ENCODE data around the gene INVS. TPM values are rescaled to one million over a fixed set of nuclear protein-coding genes. Genes with fewer than 3 reads are reported as not detected.

Gene INVS
- total and polyA plus RNA-seq, 3 donors from 2014 or later = 13.3 to 37.1 (median 31.7) TPM

- no peak for DNase-seq
- Histone ChIP-seq H3K36me3 (ENCODE audit: low read depth, missing control alignments) (no peaks in the 10 kb centered on the region), H3K27me3 (no peaks in the 10 kb centered on the region), H3K9me3 (no peaks in the 10 kb centered on the region), H3K4me3 (no peak overlapping the region), H3K4me1 (peaks cover 8% of the 10 kb centered on the region), H3K27ac (no peak overlapping the region)
- WGBS, 2 donors = 60 to 61% methylated on average over 3 of the region's 3 CpGs
- TF ChIP-seq CTCF (IDR thresholded peaks at IDR 0.05) (no peak), POLR2A (IDR thresholded peaks at IDR 0.05) (no peak)
- intact Hi-C loops (cut with DNase I; ENCODE audit: low total_unique reads) = no loop called here
These were observed 2.6 kb upstream of the INVS start for GRCh38 chr9:100096378-100096916.

- H3K9me3 ChIP-seq = no peaks in the 10 kb centered on the region
- peaks cover 8% of the 10 kb centered on the region for H3K4me1 ChIP-seq
- DNase-seq = peak; percentile 82
- intact Hi-C loops (cut with DNase I; ENCODE audit: low total_unique reads) = no loop called here
- peak overlapping the region; percentile 78 to 87 for H3K27ac ChIP-seq
- peak overlapping the region; percentile 94 to 97 for H3K4me3 ChIP-seq
- H3K27me3 ChIP-seq = no peaks in the 10 kb centered on the region
- H3K36me3 ChIP-seq (ENCODE audit: low read depth, missing control alignments) = no peaks in the 10 kb centered on the region
- 1% methylated on average over 30 to 37 of the region's 37 CpGs for WGBS, 2 donors
- TF ChIP-seq POLR2A (IDR thresholded peaks at IDR 0.05) = no peak
- TF ChIP-seq CTCF (IDR thresholded peaks at IDR 0.05) = no peak
These were observed 777 bp upstream of the INVS start for GRCh38 chr9:100098046-100098886.

GRCh38 chr9:100099722-100100042 lies 639 bp downstream of the INVS start:
- Histone ChIP-seq H3K9me3 (no peaks in the 10 kb centered on the region), H3K4me3 (peak overlapping the region; percentile 94 to 97), H3K27me3 (no peaks in the 10 kb centered on the region), H3K4me1 (peaks cover 8% of the 10 kb centered on the region), H3K27ac (peak overlapping the region; percentile 81 to 90), H3K36me3 (ENCODE audit: low read depth, missing control alignments) (no peaks in the 10 kb centered on the region)
- intact Hi-C loops (cut with DNase I; ENCODE audit: low total_unique reads) = no loop called here
- TF ChIP-seq POLR2A (IDR thresholded peaks at IDR 0.05) = no peak
- no peak for TF ChIP-seq CTCF (IDR thresholded peaks at IDR 0.05)
- WGBS, 2 donors = 1 to 5% methylated on average over 10 of the region's 10 CpGs
- peak; percentile 43 for DNase-seq

- no peak for DNase-seq
- Histone ChIP-seq H3K9me3 (no peaks in the 10 kb centered on the region), H3K4me1 (peaks cover 8% of the 10 kb centered on the region), H3K27ac (peak overlapping the region in 1 of 2 donors; percentile 90), H3K27me3 (no peaks in the 10 kb centered on the region), H3K4me3 (peak overlapping the region in 1 of 2 donors; percentile 97), H3K36me3 (ENCODE audit: low read depth, missing control alignments) (no peaks in the 10 kb centered on the region)
- WGBS, 2 donors = 44 to 55% methylated on average over 2 of the region's 2 CpGs
- intact Hi-C loops (cut with DNase I; ENCODE audit: low total_unique reads) = no loop called here
- TF ChIP-seq POLR2A (IDR thresholded peaks at IDR 0.05) (no peak), CTCF (IDR thresholded peaks at IDR 0.05) (no peak)
These were observed 1.2 kb downstream of the INVS start for GRCh38 chr9:100100146-100100667.

Data from testis (tissue), 3 donors.